Measurements from ENCODE around the gene PCNT.

The PCNT gene

GRCh38 chr21:46351476-46352163, 27.7 kb downstream of the PCNT start:
- DNase-seq: no peak
- intact Hi-C loops (cut with DNase I): no loop called here

GRCh38 chr21:46352164-46352515, 28.2 kb downstream of the PCNT start:
- no peak for DNase-seq
- intact Hi-C loops (cut with DNase I): no loop called here

- intact Hi-C loops (cut with DNase I): no loop called here
- DNase-seq: peak in 20 of 42 donors; percentile 17 to 88 (median 54)
Observed at GRCh38 chr21:46352913-46353312, 29.0 kb downstream of the PCNT start.

GRCh38 chr21:46354046-46354445, 30.1 kb downstream of the PCNT start:
- intact Hi-C loops (cut with DNase I): no loop called here
- no peak for DNase-seq

GRCh38 chr21:46354518-46354917, 30.6 kb downstream of the PCNT start:
- intact Hi-C loops (cut with DNase I): no loop called here
- DNase-seq: no peak

GRCh38 chr21:46355161-46356004, 31.4 kb downstream of the PCNT start:
- peak in 37 of 42 donors; percentile 18 to 84 (median 56) for DNase-seq
- intact Hi-C loops (cut with DNase I): no loop called here

GRCh38 chr21:46356005-46356338, 32.0 kb downstream of the PCNT start:
- DNase-seq: no peak
- intact Hi-C loops (cut with DNase I): no loop called here

GRCh38 chr21:46356494-46357334, 32.8 kb downstream of the PCNT start:
- no peak for DNase-seq

GRCh38 chr21:46357335-46357604, 33.3 kb downstream of the PCNT start:
- DNase-seq: no peak
- intact Hi-C loops (cut with DNase I): no loop called here

More at GRCh38 chr21:46356494-46357334, 32.8 kb downstream of the PCNT start:
- intact Hi-C loops (cut with DNase I): no loop called here

GRCh38 chr21:46357684-46358425, 33.9 kb downstream of the PCNT start:
- intact Hi-C loops (cut with DNase I): no loop called here
- DNase-seq: no peak

GRCh38 chr21:46361176-46361575, 37.2 kb downstream of the PCNT start:
- no peak for DNase-seq

GRCh38 chr21:46361935-46362334, 38.0 kb downstream of the PCNT start:
- DNase-seq: peak in 2 of 42 donors; percentile 16 to 21
- intact Hi-C loops (cut with DNase I): no loop called here

More at GRCh38 chr21:46361176-46361575, 37.2 kb downstream of the PCNT start:
- intact Hi-C loops (cut with DNase I): no loop called here

GRCh38 chr21:46362946-46363345, 39.0 kb downstream of the PCNT start:
- intact Hi-C loops (cut with DNase I): no loop called here
- no peak for DNase-seq

- intact Hi-C loops (cut with DNase I): no loop called here
- no peak for DNase-seq
Observed at GRCh38 chr21:46363698-46364097, 39.7 kb downstream of the PCNT start.

GRCh38 chr21:46366091-46366490, 42.1 kb downstream of the PCNT start:
- DNase-seq: no peak
- intact Hi-C loops (cut with DNase I): no loop called here

GRCh38 chr21:46366561-46366960, 42.6 kb downstream of the PCNT start:
- intact Hi-C loops (cut with DNase I): no loop called here
- no peak for DNase-seq

- intact Hi-C loops (cut with DNase I): no loop called here
Observed at GRCh38 chr21:46366966-46367365, 43.0 kb downstream of the PCNT start.

GRCh38 chr21:46368533-46369285, 44.8 kb downstream of the PCNT start:
- intact Hi-C loops (cut with DNase I): no loop called here
- DNase-seq: no peak

More at GRCh38 chr21:46366966-46367365, 43.0 kb downstream of the PCNT start:
- no peak for DNase-seq
